HG03159 (cell line): Measurements from ENCODE around the gene LCE2D.
"Not testable (repeated sequence)": the region's sequence is repeated elsewhere in the genome, so short reads cannot be mapped to it uniquely, and the experiment has no call there.

Experiments used
- ATAC-seq: cut with Tn5 transposase; IDR thresholded peaks from one replicate; pipeline ENCODE4 v1.9.1; 2021; ENCODE audit warnings: mild to moderate bottlenecking, moderate library complexity; ENCODE audit not compliant: unreplicated experiment

The LCE2D gene, protein sequence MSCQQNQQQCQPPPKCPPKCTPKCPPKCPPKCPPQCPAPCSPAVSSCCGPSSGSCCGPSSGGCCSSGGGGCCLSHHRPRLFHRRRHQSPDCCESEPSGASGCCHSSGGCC

GRCh38 chr1:152663098-152663497, at the start of gene LCE2D:
Gene LCE2D, plus strand, starts transcription at chr1:152663380. Its CDS starts 726 bp downstream, at chr1:152664106.
- ATAC-seq = no peak

GRCh38 chr1:152613511-152613910, 49.7 kb upstream of the LCE2D start, which contains the start of gene LCE3B:
Gene LCE3B, plus strand, starts transcription at chr1:152613811. Its CDS starts 0 bp downstream, at chr1:152613811.
- ATAC-seq = no peak

- no peak for ATAC-seq
Observed at GRCh38 chr1:152621993-152622392, 41.2 kb upstream of the LCE2D start.

GRCh38 chr1:152622803-152623202, 40.4 kb upstream of the LCE2D start, which contains the start of gene LCE3A:
Gene LCE3A, minus strand, starts transcription at chr1:152623103. Its CDS starts 0 bp downstream, at chr1:152623103.
- no peak for ATAC-seq

- ATAC-seq = no peak
Observed at GRCh38 chr1:152623203-152623844, 39.9 kb upstream of the LCE2D start.

DNA sequence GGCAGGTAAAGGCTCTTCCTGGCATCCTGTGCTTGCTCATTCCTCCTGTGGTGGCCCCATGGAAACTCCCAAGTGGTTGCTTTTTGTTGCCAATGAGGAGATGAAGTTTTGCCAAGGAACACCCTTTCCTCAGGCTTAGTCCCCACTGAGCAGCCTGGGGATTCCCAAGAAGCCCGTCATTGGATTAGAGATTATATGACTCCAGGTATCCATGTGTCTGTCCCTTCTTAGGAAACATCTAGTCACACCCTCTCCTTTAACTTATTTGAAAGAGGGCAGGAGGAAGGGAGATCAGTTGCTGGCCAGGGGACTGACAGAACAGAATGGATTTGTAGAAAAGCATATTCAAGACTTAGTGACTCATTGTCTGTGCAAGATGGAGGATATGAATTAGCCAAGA, 36.4 kb upstream of the LCE2D start:
- no peak for ATAC-seq

DNA sequence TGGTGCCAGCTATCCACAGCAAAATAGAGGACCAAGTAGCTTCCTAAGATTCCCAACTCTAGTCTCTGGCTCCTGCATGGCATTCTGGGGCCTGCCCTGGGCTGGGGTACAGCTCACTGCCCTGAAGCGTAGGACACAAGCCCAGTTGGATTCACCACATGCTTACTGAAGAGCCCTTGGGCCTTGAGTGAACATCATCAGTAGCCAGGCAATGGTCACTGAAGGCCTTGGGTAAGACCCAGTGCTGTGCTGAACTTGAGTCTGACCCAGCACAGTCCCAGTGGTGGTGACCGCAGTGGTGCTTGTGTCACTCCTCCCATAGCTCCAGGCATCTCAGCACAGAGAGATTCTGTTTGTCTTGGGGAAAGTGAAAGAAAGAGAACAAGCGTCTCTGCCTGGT, 32.6 kb upstream of the LCE2D start:
- ATAC-seq = no peak

DNA sequence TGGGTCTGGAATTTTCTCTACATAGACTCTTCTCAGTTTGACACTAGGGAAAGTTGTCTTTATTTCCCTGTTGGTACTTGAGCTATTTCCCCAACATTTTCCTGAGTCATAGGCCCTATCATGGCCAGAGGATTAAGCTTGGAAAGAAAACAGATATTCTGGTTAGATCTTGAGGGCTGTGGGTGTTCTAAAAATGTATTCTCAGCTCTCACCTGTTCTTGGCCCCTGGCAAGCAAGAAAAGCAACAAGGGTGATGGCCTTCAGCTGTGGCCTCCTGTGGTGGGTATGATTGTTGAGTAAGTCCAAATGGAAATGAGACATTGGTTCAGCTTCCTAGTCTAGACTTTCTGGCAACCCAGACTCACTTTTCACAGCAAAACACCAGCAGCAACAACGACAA, 22.8 kb upstream of the LCE2D start:
- no peak for ATAC-seq

GRCh38 chr1:152643945-152644344, 19.2 kb upstream of the LCE2D start:
- ATAC-seq = no peak

DNA sequence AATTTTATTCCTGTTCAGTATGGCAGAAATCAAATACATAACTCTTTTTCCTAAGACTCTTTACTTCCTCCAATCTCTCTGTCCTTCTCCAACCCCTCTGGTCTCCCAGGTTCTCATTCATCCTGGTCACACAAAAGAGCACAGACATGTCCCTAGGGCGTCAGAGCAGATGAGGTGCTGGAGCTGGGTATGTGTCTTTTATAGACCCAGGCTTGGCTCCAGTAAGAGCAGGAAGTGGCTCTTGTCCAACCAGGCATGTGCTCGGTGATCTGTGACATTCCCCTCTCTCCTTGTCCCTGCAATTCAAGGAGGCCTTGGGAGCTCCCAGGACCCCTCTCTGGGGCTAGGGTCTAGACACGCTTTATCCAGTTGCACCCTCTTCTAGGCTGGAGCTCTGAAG, 18.0 kb upstream of the LCE2D start:
- no peak for ATAC-seq

DNA sequence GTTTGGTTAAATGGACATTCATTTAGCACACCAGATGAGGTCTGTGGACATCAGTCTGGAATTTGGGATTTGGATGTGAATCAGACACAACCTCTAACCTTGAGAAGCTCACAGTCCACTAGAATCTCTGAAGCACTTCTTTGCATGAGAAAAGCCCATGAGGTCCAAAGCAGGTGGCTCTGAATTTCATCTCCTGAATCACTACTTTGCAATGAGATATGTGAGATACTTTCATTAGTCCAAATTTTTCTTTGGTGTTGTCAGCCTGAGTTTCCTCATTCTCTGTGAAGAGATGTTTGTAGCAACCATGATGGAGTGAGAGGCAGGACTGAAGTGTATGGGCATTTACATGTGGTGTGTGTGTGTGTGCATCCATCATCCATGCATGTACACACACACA, 16.5 kb upstream of the LCE2D start:
- ATAC-seq = no peak

- ATAC-seq = no peak
Observed at GRCh38 chr1:152654110-152654509, 9.1 kb upstream of the LCE2D start.

- no peak for ATAC-seq
Observed at GRCh38 chr1:152656459-152656858, 6.7 kb upstream of the LCE2D start.

DNA sequence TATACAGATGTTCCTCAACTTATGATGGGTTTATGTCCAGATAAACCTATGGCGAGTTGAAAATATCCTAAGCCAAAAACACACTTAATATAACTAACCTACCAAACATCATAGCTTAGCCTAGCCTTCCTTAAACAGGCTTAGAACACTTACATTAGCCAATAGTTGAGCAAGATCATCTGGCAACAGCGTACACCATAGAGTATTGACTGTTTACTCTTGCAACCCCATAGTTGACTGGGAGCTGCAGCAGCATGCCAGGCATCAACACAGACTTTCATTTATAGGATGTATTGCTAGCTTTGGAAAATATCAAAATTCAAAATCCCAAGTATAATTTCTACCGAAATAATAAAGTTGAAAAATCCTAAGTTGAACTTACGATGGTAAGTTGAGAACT, 5.5 kb upstream of the LCE2D start:
- ATAC-seq = no peak

DNA sequence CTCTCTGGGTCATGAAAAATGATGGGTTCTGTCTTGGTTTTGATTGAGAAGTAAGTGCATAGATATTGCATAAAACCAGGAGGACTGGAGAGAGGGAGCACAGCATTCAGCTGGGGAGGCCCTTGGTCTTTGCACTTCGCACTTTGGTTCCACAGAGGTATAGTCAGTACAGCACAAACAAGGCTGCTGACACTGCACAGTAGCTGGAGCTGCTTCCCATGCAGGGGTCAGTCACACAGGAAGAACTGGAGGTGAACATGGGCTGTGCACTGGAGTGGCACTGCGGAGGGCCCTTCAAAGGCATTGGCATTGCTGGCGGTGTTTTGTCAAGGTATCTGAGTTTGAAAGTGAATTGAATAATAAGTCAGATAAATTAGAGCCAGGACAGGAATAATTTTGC, 4.5 kb upstream of the LCE2D start:
- no peak for ATAC-seq

DNA sequence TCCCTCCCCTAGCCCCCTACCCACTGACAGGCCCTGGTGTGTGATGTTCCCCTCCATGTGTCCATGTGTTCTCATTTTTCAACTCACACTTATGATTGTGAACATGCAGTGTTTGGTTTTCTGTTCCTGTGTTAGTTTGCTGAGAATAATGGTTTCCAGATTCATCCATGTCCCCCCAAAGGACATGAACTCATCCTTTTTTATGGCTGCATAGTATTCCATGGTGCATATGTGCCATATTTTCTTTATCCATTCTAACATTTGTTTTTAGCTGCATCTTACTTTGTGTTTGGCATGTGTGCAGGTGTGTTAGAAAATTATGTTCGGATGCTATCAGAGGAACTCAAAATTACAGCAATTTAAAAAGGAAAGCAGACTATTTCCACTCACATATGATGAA, 3.0 kb downstream of the LCE2D start:
- not testable (repeated sequence) for ATAC-seq

DNA sequence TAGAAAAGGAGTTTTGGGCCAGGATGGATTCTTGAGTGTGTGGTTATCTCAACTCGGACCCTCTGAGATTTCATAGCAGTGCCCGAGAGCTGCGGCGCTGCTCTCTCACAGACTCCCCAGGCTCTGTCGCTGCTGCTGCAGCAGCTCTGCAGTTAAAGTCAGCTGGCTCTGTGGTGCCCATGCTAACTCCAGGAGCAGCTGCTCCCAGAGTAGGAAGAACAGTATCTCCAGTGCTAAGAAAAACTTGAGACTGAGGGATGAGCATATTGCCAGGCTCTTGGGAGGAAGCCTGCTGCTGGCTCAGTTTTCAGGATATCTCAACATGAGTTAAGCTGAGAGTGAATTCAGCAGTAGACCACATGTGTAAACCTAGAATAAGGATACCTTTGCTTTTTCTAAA, 4.5 kb downstream of the LCE2D start:
- ATAC-seq = no peak

- ATAC-seq = no peak
Observed at GRCh38 chr1:152673016-152673415, 9.8 kb downstream of the LCE2D start.

GRCh38 chr1:152674983-152675382, 11.8 kb downstream of the LCE2D start, which contains the start of gene LCE2C:
Gene LCE2C, plus strand, starts transcription at chr1:152675279. Its CDS starts 737 bp downstream, at chr1:152676016.
- not testable (repeated sequence) for ATAC-seq

GRCh38 chr1:152679459-152679858, 16.3 kb downstream of the LCE2D start:
- ATAC-seq = no peak

- ATAC-seq = no peak
Observed at GRCh38 chr1:152681616-152682015, 18.4 kb downstream of the LCE2D start.

GRCh38 chr1:152683846-152684245, 20.7 kb downstream of the LCE2D start:
- no peak for ATAC-seq

- ATAC-seq = not testable (repeated sequence)
Observed at GRCh38 chr1:152685823-152686222, 22.6 kb downstream of the LCE2D start, which contains the start of gene LCE2B. Gene LCE2B, plus strand, starts transcription at chr1:152686123. Its CDS starts 721 bp downstream, at chr1:152686844.
